Astrocyte of the cerebellum (primary cell): ENCODE data around the gene STK4.

Experiments
- DNase-seq: peaks from one replicate; pipeline ENCODE4 v3.0.0-alpha.2; 2011; ENCODE audit warnings: low read depth
- H3K4me3 ChIP-seq: 2 replicates; pipeline ENCODE4 v1.5.1; 2011; ENCODE audit warnings: mild to moderate bottlenecking, low read depth, low read length, moderate library complexity
- CTCF ChIP-seq: IDR thresholded peaks from 2 replicates; pipeline ENCODE4 v1.5.1; 2012; ENCODE audit warnings: low read length, low read depth, moderate library complexity, mild to moderate bottlenecking; ENCODE audit errors: missing control alignments
- in situ Hi-C: cut with HindIII; loops from 2 replicates; pipeline ENCODE4 v1.10.0; 2017; ENCODE audit warnings: low sequenced_read_pairs

STK4 gene

GRCh38 chr20:44938637-44939036 lies 27.7 kb upstream of the STK4 start:
- no peak overlapping the region for H3K4me3 ChIP-seq
- no peak for TF ChIP-seq CTCF
- DNase-seq, result no peak
- in situ Hi-C loops, result no loop called here

DNA sequence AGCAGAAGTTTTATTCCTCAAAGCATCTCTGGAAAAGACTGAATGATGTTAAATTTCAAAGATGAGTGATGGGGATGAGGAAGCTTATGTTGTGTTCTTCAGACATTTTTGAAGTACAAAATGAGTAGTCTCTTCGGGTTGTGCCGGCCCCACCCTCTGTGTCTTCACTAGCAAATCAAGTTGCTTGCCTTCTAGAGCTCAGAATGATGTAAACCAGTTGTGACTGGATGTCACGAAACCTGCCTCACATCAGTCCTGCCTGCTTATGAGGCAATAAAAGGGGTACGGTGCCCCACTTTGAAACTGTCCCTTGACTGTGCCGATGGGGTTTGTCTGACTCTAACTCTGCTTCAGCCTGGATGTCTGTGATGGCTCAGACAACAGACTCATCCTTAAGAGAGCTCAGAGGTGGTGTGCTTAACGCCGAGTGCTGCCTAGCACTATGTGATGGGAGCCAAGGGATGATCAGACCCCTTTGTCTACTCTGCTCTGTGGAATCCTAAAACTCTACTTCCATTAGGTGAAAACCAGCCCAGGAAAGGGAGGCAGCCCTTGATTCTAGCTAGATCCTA lies 25.1 kb upstream of the STK4 start:
- no peak overlapping the region for H3K4me3 ChIP-seq
- in situ Hi-C loops, result no loop called here

GRCh38 chr20:44942264-44942973 lies 23.9 kb upstream of the STK4 start:
- in situ Hi-C loops, result no loop called here
- DNase-seq, result no peak
- TF ChIP-seq CTCF, result no peak
- no peak overlapping the region for H3K4me3 ChIP-seq

More for the DNA sequence above, 25.1 kb upstream of the STK4 start:
- no peak for TF ChIP-seq CTCF
- DNase-seq, result no peak

DNA sequence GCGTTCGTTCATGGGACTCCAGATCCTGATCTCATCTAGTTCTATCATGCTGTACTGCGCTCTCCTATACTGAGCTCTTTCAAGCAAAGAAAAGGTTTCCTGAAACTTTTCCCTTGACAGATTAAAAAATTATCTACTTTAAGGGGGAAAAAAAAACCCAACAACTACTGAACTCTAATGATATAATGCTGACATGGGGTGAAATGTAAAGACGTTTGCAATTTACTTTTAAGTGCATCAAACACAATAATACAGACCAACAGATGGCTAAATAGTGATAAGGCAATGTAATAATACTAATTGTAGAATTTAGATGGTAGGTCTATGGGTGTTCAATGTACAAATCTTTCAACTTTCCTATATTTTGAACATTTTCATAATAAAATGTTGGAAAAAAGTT lies 22.5 kb upstream of the STK4 start:
- no peak for TF ChIP-seq CTCF
- no peak for DNase-seq
- in situ Hi-C loops, result no loop called here
- H3K4me3 ChIP-seq, result no peak overlapping the region

GRCh38 chr20:44945261-44945660 lies 21.1 kb upstream of the STK4 start:
- TF ChIP-seq CTCF, result no peak
- in situ Hi-C loops, result no loop called here
- DNase-seq, result no peak
- no peak overlapping the region for H3K4me3 ChIP-seq

- in situ Hi-C loops, result no loop called here
- H3K4me3 ChIP-seq, result no peak overlapping the region
- TF ChIP-seq CTCF, result no peak
- DNase-seq, result no peak
Measured at GRCh38 chr20:44946271-44946852, 19.9 kb upstream of the STK4 start.
